ENCODE data around the gene CKAP5. TPM values are rescaled to one million over a fixed set of nuclear protein-coding genes. Genes with fewer than 3 reads are reported as not detected.

The CKAP5 gene
- total and polyA plus RNA-seq, 10 donors = 6.5 to 55.4 (median 38.7) TPM

DNA sequence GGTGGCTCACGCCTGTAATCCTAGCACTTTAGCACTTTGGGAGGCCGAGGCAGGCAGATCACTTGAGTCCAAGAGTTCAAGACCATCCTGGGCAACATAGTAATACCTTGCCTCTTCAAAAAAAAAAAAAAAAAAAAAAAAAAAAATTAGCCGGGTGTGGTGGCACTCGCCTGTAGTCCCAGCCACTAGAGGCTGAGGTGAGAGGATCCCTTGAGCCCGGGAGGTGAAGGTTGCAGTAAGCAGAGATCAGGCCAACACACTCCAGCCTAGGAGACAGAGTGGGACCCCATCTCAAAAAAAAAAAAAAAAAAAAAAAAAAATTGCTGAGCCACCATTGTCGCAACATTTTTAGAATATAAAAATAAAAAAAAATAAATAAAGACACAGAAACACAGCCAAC lies 7.6 kb downstream of the CKAP5 start:
- Histone ChIP-seq H3K4me1 (peaks cover 0 to 57% (median 6%) of the 10 kb centered on the region in 6 donors), H3K27ac (no peak overlapping the region), H3K36me3 (peaks cover 0 to 12% (median 0%) of the 10 kb centered on the region in 6 donors), H3K9me3 (no peaks in the 10 kb centered on the region), H3K4me3 (no peak overlapping the region), H3K27me3 (replicated peaks in 1 of 7) (no peaks in the 10 kb centered on the region)
- DNase-seq = no peak
- WGBS, 5 donors = 85 to 93% (median 93%) methylated on average over 6 of the region's 6 CpGs
- intact Hi-C loops (cut with DNase I; ENCODE audit: low total_unique reads) = no loop called here
- TF ChIP-seq CTCF (IDR thresholded peaks at IDR 0.05 in 8 of 11, conservative IDR thresholded peaks at IDR 0.05 in 3 of 11) (no peak), POLR2A (IDR thresholded peaks at IDR 0.05) (no peak), POLR2AphosphoS5 (IDR thresholded peaks at IDR 0.05) (no peak)

GRCh38 chr11:46837860-46838259 lies 8.2 kb downstream of the CKAP5 start:
- no peak for TF ChIP-seq CTCF (IDR thresholded peaks at IDR 0.05 in 8 of 11, conservative IDR thresholded peaks at IDR 0.05 in 3 of 11)
- TF ChIP-seq POLR2AphosphoS5 (IDR thresholded peaks at IDR 0.05) = no peak
- no peak for TF ChIP-seq POLR2A (IDR thresholded peaks at IDR 0.05)
- DNase-seq = no peak
- Histone ChIP-seq H3K9me3 (no peaks in the 10 kb centered on the region), H3K27me3 (replicated peaks in 1 of 7) (no peaks in the 10 kb centered on the region), H3K27ac (no peak overlapping the region), H3K4me1 (peaks cover 0 to 51% (median 4%) of the 10 kb centered on the region in 6 donors), H3K4me3 (no peak overlapping the region), H3K36me3 (peaks cover 0 to 12% (median 0%) of the 10 kb centered on the region in 6 donors)
- intact Hi-C loops (cut with DNase I; ENCODE audit: low total_unique reads) = no loop called here

DNA sequence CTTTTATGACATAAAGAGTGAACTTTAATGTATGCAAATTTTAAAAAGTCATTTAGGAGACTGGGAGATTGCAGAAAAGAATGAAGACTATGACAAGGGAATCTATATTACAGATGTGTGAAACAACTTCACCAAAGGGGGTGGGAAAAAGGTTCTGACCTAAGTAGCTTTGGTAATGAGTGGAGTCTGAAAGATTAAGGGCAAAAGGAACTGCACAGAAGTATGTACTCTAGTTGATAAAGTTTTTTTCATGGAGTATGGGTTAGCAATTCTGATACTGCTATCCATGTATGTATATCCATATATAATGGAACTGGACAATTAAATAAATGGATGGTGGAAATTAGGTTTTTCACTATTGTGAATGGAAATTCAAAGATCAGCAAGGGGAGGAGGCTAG lies 9.2 kb downstream of the CKAP5 start:
- TF ChIP-seq POLR2AphosphoS5 (IDR thresholded peaks at IDR 0.05) = no peak
- no peak for TF ChIP-seq CTCF (IDR thresholded peaks at IDR 0.05 in 8 of 11, conservative IDR thresholded peaks at IDR 0.05 in 3 of 11)
- TF ChIP-seq POLR2A (IDR thresholded peaks at IDR 0.05) = no peak
- no peak overlapping the region for H3K4me3 ChIP-seq
- peaks cover 0 to 8% (median 0%) of the 10 kb centered on the region in 6 donors for H3K36me3 ChIP-seq
- intact Hi-C loops (cut with DNase I; ENCODE audit: low total_unique reads) = no loop called here
- no peaks in the 10 kb centered on the region for H3K27me3 ChIP-seq (replicated peaks in 1 of 7)
- no peak overlapping the region for H3K27ac ChIP-seq
- H3K9me3 ChIP-seq = no peaks in the 10 kb centered on the region
- peaks cover 0 to 44% (median 3%) of the 10 kb centered on the region in 6 donors for H3K4me1 ChIP-seq
- DNase-seq = no peak

- Histone ChIP-seq H3K9me3 (no peaks in the 10 kb centered on the region), H3K27ac (no peak overlapping the region), H3K27me3 (replicated peaks in 1 of 7) (no peaks in the 10 kb centered on the region), H3K4me3 (no peak overlapping the region), H3K4me1 (peaks cover 0 to 40% (median 3%) of the 10 kb centered on the region in 6 donors), H3K36me3 (peaks cover 0 to 3% (median 0%) of the 10 kb centered on the region in 6 donors)
- TF ChIP-seq POLR2AphosphoS5 (IDR thresholded peaks at IDR 0.05) (no peak), CTCF (IDR thresholded peaks at IDR 0.05 in 8 of 11, conservative IDR thresholded peaks at IDR 0.05 in 3 of 11) (no peak), POLR2A (IDR thresholded peaks at IDR 0.05) (no peak)
- WGBS, 5 donors = 84 to 94% (median 86%) methylated on average over 1 of the region's 1 CpG
- DNase-seq = no peak
- intact Hi-C loops (cut with DNase I; ENCODE audit: low total_unique reads) = no loop called here
These were observed 9.6 kb downstream of the CKAP5 start for GRCh38 chr11:46836431-46836830.
